HG02938 (cell line): ENCODE data around the gene MSTO1.
A peak's percentile ranks its signal among the peaks of the same experiment; 100 is the strongest.
"Not testable (repeated sequence)": the region's sequence is repeated elsewhere in the genome, so short reads cannot be mapped to it uniquely, and the experiment has no call there.

ENCODE experiments used
- ATAC-seq: cut with Tn5 transposase; IDR thresholded peaks from one replicate; pipeline ENCODE4 v1.9.1; 2021; ENCODE audit warnings: mild to moderate bottlenecking, moderate library complexity; ENCODE audit not compliant: unreplicated experiment

The MSTO1 gene

DNA sequence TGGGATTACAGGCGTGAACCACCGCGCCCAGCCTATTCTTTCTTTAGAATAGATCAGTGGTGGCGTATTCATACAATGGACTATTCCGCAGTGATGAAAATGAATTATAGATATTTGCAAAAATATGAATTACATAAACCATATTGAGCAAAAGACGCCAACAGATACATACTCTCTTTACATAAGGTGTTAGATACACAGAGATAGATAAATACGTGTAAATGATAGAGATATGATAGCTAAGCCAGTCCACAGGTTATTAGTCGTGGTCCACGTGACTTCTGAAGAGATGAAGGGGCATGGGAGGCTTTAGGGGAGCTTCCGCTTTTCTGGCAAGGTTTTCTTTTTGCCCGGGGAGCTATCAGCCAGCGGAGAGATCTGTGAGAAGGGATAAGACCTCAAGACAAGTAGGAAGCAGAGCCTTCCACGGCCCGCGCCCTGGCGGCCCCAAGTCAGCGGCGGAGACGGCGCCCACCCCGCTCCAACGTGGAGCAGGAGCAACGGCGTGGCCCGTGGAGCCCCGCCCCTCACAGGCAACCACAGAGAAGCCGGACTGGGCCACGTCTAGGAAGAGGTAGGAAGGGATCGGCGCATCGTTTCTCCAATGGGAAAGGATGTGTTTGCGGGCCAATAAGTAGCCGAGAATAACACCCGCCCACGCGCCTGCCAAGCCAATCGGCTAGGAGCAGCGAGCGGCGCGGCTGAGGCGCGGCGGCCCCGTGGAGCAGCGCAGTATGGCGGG is at the start of gene MSTO1:
TSS of gene MSTO1 (plus strand) at position 704 of the 742 bp plus-strand sequence. CDS start at position 735, 31 bp downstream.
- ATAC-seq: peak; percentile 87

DNA sequence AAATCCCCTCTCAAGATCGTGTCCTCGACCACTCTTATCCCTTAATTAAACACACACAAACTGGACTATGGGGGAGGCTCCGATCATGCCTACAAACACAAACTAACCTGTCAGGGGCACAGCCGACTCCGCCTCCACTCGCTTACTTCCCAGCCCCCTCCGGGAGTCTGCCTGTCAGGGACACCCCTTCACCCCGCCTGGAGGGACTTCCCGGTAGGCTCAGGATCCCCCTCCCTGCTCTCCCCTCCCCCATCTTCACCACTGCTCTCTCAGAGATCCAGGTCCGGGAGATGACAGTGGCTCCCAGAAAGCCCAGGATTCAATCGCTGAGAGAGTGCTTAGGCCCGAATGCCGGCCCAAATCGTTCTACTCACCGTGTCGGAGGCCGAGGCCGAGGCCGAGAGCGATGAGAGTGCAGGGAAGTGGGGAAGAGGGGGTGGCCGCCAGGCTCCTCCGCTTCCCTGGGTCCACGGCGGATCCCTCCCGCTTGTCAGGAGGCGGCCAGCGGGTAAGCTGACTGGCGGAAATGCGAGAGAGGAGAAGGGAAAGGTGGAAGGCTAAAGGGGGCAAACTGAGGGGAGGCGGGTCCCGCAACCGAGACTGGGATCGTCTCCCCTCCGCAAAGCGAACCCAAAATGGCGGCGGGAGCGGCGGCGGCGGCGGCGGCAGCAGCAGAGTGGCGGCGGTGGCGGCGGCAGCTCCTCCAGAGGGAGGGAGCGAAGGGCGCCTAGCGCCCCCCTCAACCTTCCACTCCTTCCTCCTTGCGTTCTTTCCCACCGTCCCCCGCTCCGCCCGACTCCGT is 48.0 kb upstream of the MSTO1 start:
- ATAC-seq: peak; percentile 20

GRCh38 chr1:155562581-155563376 is 47.2 kb upstream of the MSTO1 start, which contains the start of gene ASH1L:
Gene ASH1L, minus strand, starts transcription at chr1:155562803. Its CDS starts 41,284 bp downstream, at chr1:155521519.
- ATAC-seq: peak; percentile 73

GRCh38 chr1:155563377-155564022 is 46.5 kb upstream of the MSTO1 start:
- not testable (repeated sequence) for ATAC-seq

GRCh38 chr1:155569988-155570592 is 39.9 kb upstream of the MSTO1 start:
- no peak for ATAC-seq

- no peak for ATAC-seq
Observed at GRCh38 chr1:155570593-155570990, 39.4 kb upstream of the MSTO1 start.

DNA sequence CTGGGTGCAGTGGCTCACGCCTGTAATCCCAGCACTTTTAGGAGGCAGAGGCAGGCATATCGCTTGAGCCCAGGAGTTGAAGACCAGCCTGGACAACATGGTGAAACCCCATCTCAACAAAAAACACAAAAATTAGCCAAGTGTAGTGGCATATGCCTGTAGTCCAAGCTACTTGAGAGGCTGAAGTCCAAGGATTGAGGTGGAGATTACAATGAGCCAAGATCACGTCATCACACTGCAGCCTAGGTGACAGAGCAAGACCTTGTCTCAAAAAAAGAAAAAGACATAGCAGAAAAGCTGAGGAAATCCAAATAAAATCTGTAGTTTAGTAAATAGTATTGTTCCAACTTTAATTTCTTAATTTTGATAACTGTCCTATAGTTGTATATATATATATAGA is 35.9 kb upstream of the MSTO1 start:
- no peak for ATAC-seq

DNA sequence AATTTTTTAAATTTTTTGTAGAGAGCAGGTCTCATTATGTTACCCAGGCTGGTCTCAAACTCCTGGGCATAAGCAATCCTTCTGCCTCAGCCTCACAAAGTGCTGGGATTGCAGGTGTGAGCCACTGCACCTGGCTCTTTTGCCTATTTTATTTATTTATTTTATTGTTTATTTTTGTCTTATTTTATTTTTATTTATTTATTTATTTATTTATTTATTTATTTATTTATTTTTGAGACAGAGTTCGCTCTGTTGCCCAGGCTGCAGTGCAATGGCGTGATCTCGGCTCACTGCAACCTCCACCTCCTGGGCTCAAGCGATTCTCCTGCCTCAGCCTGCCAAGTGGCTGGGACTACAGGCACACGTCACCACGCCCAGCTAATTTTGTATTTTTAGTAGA is 34.4 kb upstream of the MSTO1 start:
- ATAC-seq: not testable (repeated sequence)

DNA sequence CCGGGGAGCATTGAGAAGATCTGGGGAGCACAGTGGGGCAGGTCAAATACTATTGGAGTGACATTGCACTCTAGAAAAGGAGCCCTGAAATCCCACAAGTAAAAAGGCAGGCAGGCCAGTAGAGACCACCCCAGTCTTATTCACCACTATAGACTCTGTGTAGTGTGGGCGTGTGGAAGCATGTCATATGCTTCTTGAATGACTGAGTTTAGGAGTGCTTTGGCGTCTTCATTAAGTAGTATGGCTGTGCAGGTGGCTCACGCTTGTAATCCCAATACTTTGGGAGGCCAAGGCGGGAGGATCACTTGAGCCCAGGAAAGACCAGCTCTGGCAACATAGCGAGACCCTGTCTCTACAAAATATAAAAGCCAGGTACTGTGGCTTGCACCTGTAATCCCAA is 26.2 kb upstream of the MSTO1 start:
- ATAC-seq: not testable (repeated sequence)

DNA sequence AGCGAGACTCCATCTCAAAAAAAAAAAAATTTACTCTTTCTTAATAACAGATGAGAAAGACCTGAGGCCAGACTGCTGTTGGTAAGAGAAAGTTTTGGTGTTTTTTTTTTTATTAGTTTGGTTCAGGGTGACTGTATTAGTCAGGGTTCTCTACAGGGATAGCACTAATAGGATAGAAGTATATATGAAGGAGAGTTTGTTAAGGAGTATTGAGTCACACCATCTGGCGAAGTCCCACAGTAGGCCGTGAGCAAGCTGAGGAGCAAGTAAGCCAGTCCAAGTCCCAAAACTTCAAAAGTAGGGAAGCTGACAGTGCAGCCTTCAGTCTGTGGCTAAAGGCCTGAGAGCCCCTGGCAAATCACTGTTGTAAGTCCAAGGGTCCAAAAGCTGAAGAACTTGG is 20.7 kb upstream of the MSTO1 start:
- ATAC-seq: not testable (repeated sequence)

- not testable (repeated sequence) for ATAC-seq
Observed at GRCh38 chr1:155590516-155591247, 19.3 kb upstream of the MSTO1 start.

GRCh38 chr1:155591770-155592169 is 18.2 kb upstream of the MSTO1 start:
- no peak for ATAC-seq

GRCh38 chr1:155595877-155596474 is 14.0 kb upstream of the MSTO1 start:
- not testable (repeated sequence) for ATAC-seq

GRCh38 chr1:155596864-155597263 is 13.2 kb upstream of the MSTO1 start:
- ATAC-seq: no peak

GRCh38 chr1:155598842-155599331 is 11.1 kb upstream of the MSTO1 start:
- no peak for ATAC-seq

DNA sequence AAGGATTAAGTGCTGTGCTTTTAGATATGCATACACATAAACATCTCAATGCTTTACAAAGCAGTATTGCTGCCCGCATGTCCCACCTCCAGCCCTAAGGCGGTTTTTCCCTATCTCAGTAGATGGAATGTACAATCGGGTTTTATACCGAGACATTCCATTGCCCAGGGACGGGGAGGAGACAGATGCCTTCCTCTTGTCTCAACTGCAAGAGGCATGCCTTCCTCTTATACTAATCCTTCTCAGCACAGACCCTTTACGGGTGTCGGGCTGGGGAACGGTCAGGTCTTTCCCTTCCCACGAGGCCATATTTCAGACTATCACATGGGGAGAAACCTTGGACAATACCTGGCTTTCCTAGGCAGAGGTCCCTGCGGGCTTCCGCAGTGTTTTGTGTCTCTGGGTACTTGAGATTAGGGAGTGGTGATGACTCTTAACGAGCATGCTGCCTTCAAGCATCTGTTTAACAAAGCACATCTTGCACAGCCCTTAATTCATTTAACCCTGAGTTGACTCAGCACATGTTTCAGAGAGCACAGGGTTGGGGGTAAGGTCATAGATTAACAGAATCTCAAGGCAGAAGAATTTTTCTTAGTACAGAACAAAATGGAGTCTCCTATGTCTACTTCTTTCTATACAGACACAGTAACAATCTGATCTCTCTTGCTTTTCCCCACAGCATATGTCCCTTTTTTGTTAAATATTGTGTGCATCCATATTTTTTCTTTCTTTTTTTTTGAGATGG is 10.0 kb upstream of the MSTO1 start:
- ATAC-seq: not testable (repeated sequence)

- ATAC-seq: no peak
Observed at GRCh38 chr1:155607708-155608107, 2.3 kb upstream of the MSTO1 start.

DNA sequence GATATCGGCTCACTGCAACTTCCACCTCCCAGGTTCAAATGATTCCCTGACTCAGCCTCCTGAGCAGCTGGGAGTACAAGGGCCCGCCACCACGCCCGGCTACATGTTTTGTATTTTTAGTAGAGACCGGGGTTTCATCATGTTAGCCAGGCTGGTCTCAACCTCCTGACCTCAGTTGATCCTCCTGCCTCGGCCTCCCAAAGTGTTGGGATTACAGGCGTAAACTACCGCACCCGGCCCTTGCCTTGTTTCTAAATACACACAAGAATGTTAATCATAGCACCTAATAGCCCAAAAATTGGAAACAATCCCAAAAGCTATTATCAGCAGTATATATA is 1.2 kb upstream of the MSTO1 start:
- ATAC-seq: no peak
